Keratinocyte (primary cell): ENCODE data around the gene VAV1. TPM values are rescaled to one million over a fixed set of nuclear protein-coding genes. Genes with fewer than 3 reads are reported as not detected.

ENCODE experiments used
- DNase-seq: peaks from one replicate; pipeline ENCODE4 v3.0.0-alpha.2; 2011; ENCODE audit warnings: low read depth, missing footprints, low spot score
- FAIRE-seq: peaks from 2 replicates; lab custom pipeline; 2011; peaks lifted over from hg19 to GRCh38; lab: Jason Lieb, UNC
- H2AFZ ChIP-seq: 2 replicates; pipeline ENCODE4 v1.6.0; 2012; ENCODE audit warnings: low read length, control low read depth, inconsistent platforms; ENCODE audit not compliant: control insufficient read depth
- H3K27ac ChIP-seq: 2 replicates; pipeline ENCODE4 v1.5.1; 2011; ENCODE audit warnings: low read length; ENCODE audit not compliant: control insufficient read depth, insufficient read depth
- H3K27me3 ChIP-seq: 3 replicates; pipeline ENCODE4 v1.6.0; 2011; ENCODE audit warnings: low read length; ENCODE audit not compliant: control insufficient read depth, insufficient read depth; ENCODE audit errors: extremely low read depth
- H3K36me3 ChIP-seq, 2 experiments: 2 replicates in 1 of 2; 3 replicates in 1 of 2; pipeline ENCODE4 v1.5.1; 2011; ENCODE audit warnings: low read length in 2 of 2, mild to moderate bottlenecking in 1 of 2; ENCODE audit not compliant: control insufficient read depth in 2 of 2, insufficient read depth in 2 of 2; ENCODE audit errors: extremely low read depth in 1 of 2
- H3K4me1 ChIP-seq: 3 replicates; pipeline ENCODE4 v1.5.1; 2011; ENCODE audit warnings: low read length; ENCODE audit not compliant: control insufficient read depth, insufficient read depth; ENCODE audit errors: extremely low read depth
- H3K4me2 ChIP-seq: 3 replicates; pipeline ENCODE4 v1.6.0; 2011; ENCODE audit warnings: low read depth, low read length; ENCODE audit not compliant: control insufficient read depth, insufficient read depth; ENCODE audit errors: extremely low read depth
- H3K4me3 ChIP-seq, 3 experiments: fragments of 200-600 bp in 1 of 3; sonication (generic) in 1 of 3; 2 replicates in 2 of 3; 3 replicates in 1 of 3; pipeline ENCODE4 v1.5.1; 2011 to 2016; ENCODE audit warnings: low read length in 3 of 3, mild to moderate bottlenecking in 3 of 3, control low read depth in 2 of 3, inconsistent platforms in 1 of 3, low read depth in 1 of 3, mixed read lengths in 1 of 3, mixed run types in 1 of 3, moderate library complexity in 1 of 3; ENCODE audit not compliant: control insufficient read depth in 2 of 3, insufficient read depth in 2 of 3; ENCODE audit errors: extremely low read depth in 1 of 3
- H3K79me2 ChIP-seq: 2 replicates; pipeline ENCODE4 v1.6.0; 2012; ENCODE audit warnings: low read length; ENCODE audit not compliant: control insufficient read depth, insufficient read depth
- H3K9ac ChIP-seq: 3 replicates; pipeline ENCODE4 v1.6.0; 2011; ENCODE audit warnings: low read length; ENCODE audit not compliant: control insufficient read depth, insufficient read depth; ENCODE audit errors: extremely low read depth
- H3K9me1 ChIP-seq: 3 replicates; pipeline ENCODE4 v1.6.0; 2011; ENCODE audit warnings: low read length; ENCODE audit not compliant: control insufficient read depth, insufficient read depth; ENCODE audit errors: extremely low read depth
- H3K9me3 ChIP-seq: 2 replicates; pipeline ENCODE4 v1.5.1; 2012; ENCODE audit warnings: low read depth, low read length; ENCODE audit not compliant: control insufficient read depth
- H4K20me1 ChIP-seq: 3 replicates; pipeline ENCODE4 v1.6.0; 2011; ENCODE audit warnings: low read length; ENCODE audit not compliant: control insufficient read depth, insufficient read depth; ENCODE audit errors: extremely low read depth
- CTCF ChIP-seq, 3 experiments: IDR thresholded peaks in 1 of 3; conservative IDR thresholded peaks in 1 of 3; optimal IDR thresholded peaks in 1 of 3; 2 replicates in 2 of 3; 3 replicates in 1 of 3; pipeline versions ENCODE3 to v1.5.1; 2011; ENCODE audit warnings: low read length in 3 of 3, mild to moderate bottlenecking in 3 of 3, moderate library complexity in 2 of 3, control low read depth in 1 of 3, inconsistent platforms in 1 of 3; ENCODE audit not compliant: insufficient read depth in 2 of 3; ENCODE audit errors: extremely low read depth in 1 of 3
- EZH2 ChIP-seq: IDR thresholded peaks from one replicate; pipeline ENCODE4 v1.6.1; 2012; ENCODE audit warnings: inconsistent platforms, mild to moderate bottlenecking, low read length, moderate library complexity
- dilution Hi-C: fragments of 300-500 bp; cut with MboI; formaldehyde crosslinking; loops from one replicate; pipeline ENCODE4 v1.7.0; 2020; ENCODE audit warnings: low sequenced_read_pairs; ENCODE audit not compliant: extremely low pct_ligation_motif_present
- polyA plus RNA-seq, 5 experiments: library from polyadenylated mRNA; depleted of rRNA in 3 of 5; stranded (reverse) in 3 of 5; stranded (forward) in 1 of 5; unstranded in 1 of 5; fragments of >200 nt; gene quantifications; 1 replicate in 1 of 5; 2 replicates in 3 of 5; 3 replicates in 1 of 5; pipeline versions ENCODE4 v1.2.1 to v1.2.3, GENCODE V29; 2011 to 2012; ENCODE audit warnings: missing spikeins in 2 of 5, low read depth in 1 of 5, low replicate concordance in 1 of 5

VAV1 gene
- polyA plus RNA-seq, 1 donor (not counting 4 experiments of a cell fraction or from before 2014, with no cell fraction given) = 0.42 TPM

- Histone ChIP-seq H2AFZ (no peak overlapping the region), H3K79me2 (no peaks in the 10 kb centered on the region), H4K20me1 (no peaks in the 10 kb centered on the region), H3K9me3 (peaks cover 2% of the 10 kb centered on the region), H3K4me3 (no peak overlapping the region), H3K27ac (no peak overlapping the region), H3K4me1 (no peaks in the 10 kb centered on the region), H3K9ac (no peak overlapping the region), H3K4me2 (no peak overlapping the region), H3K27me3 (no peaks in the 10 kb centered on the region), H3K9me1 (no peaks in the 10 kb centered on the region), H3K36me3 (no peaks in the 10 kb centered on the region)
- no peak for TF ChIP-seq CTCF (optimal IDR thresholded peaks at IDR 0.05 in 1 of 3, IDR thresholded peaks at IDR 0.05 in 1 of 3, conservative IDR thresholded peaks at IDR 0.05 in 1 of 3; ENCODE audit: extremely low read depth in 1 of 3, insufficient read depth in 2 of 3, low read length in 3 of 3)
- no peak for TF ChIP-seq EZH2
- no peak for DNase-seq
- no peak for FAIRE-seq
- dilution Hi-C loops = no loop called here
Observed at GRCh38 chr19:6890938-6891337, 118.4 kb downstream of the VAV1 start.

GRCh38 chr19:6891761-6892385 lies 119.4 kb downstream of the VAV1 start:
- dilution Hi-C loops = no loop called here
- Histone ChIP-seq H3K27ac (no peak overlapping the region), H4K20me1 (no peaks in the 10 kb centered on the region), H3K36me3 (no peaks in the 10 kb centered on the region), H3K79me2 (no peaks in the 10 kb centered on the region), H2AFZ (no peak overlapping the region), H3K4me3 (no peak overlapping the region), H3K9me1 (no peaks in the 10 kb centered on the region), H3K9ac (no peak overlapping the region), H3K4me2 (no peak overlapping the region), H3K9me3 (peaks cover 2% of the 10 kb centered on the region), H3K4me1 (no peaks in the 10 kb centered on the region), H3K27me3 (no peaks in the 10 kb centered on the region)
- no peak for FAIRE-seq
- no peak for TF ChIP-seq EZH2
- no peak for TF ChIP-seq CTCF (optimal IDR thresholded peaks at IDR 0.05 in 1 of 3, IDR thresholded peaks at IDR 0.05 in 1 of 3, conservative IDR thresholded peaks at IDR 0.05 in 1 of 3; ENCODE audit: extremely low read depth in 1 of 3, insufficient read depth in 2 of 3, low read length in 3 of 3)
- DNase-seq = no peak
